Loucy (cell line): ENCODE results near the gene WARS2.

ENCODE experiments used
- H2AFZ ChIP-seq: fragments of 200-600 bp; sonication (generic); 2 replicates; pipeline ENCODE4 v1.6.0; 2016; ENCODE audit warnings: antibody characterized with exemption, mild to moderate bottlenecking, low read length, moderate library complexity
- H3F3A ChIP-seq: fragments of 200-600 bp; 2 replicates; pipeline ENCODE4 v1.6.0; 2016; ENCODE audit warnings: antibody characterized with exemption, low read depth, mild to moderate bottlenecking
- H3K27me3 ChIP-seq: fragments of 200-600 bp; sonication (generic); 2 replicates; pipeline ENCODE4 v1.6.1; 2014; ENCODE audit warnings: low read length, mild to moderate bottlenecking; ENCODE audit not compliant: insufficient read depth, poor library complexity, severe bottlenecking
- H3K36me3 ChIP-seq: fragments of 200-600 bp; sonication (generic); 2 replicates; pipeline ENCODE4 v1.6.1; 2016; ENCODE audit warnings: low read length; ENCODE audit not compliant: insufficient read depth
- H3K4me1 ChIP-seq: fragments of 200-600 bp; sonication (generic); 2 replicates; pipeline ENCODE4 v1.5.1; 2014; ENCODE audit warnings: low read length, mild to moderate bottlenecking; ENCODE audit not compliant: insufficient read depth, poor library complexity, severe bottlenecking
- H3K4me2 ChIP-seq: fragments of 200-600 bp; sonication (generic); 2 replicates; pipeline ENCODE4 v1.6.0; 2014; ENCODE audit warnings: antibody characterized with exemption, low read length, low read depth, mild to moderate bottlenecking; ENCODE audit not compliant: poor library complexity, severe bottlenecking
- H3K4me3 ChIP-seq: fragments of 200-600 bp; sonication (generic); 2 replicates; pipeline ENCODE4 v1.5.1; 2014; ENCODE audit warnings: low read length, mild to moderate bottlenecking, mixed read lengths; ENCODE audit not compliant: poor library complexity, severe bottlenecking
- H3K79me2 ChIP-seq: fragments of 200-600 bp; sonication (generic); 2 replicates; pipeline ENCODE4 v1.6.1; 2014; ENCODE audit warnings: low read length; ENCODE audit not compliant: insufficient read depth
- H3K9ac ChIP-seq: fragments of 200-600 bp; sonication (generic); 2 replicates; pipeline ENCODE4 v1.6.0; 2014; ENCODE audit warnings: mild to moderate bottlenecking, low read depth, low read length, moderate library complexity; ENCODE audit not compliant: poor library complexity, severe bottlenecking
- H3K9me2 ChIP-seq: fragments of 200-600 bp; sonication (generic); replicated peaks from 2 replicates; pipeline ENCODE4 v1.6.1; 2016; ENCODE audit warnings: low read depth, low read length, mixed read lengths
- H3K9me3 ChIP-seq: fragments of 200-600 bp; sonication (generic); 2 replicates; pipeline ENCODE4 v1.6.1; 2014; ENCODE audit warnings: mild to moderate bottlenecking, antibody characterized with exemption, low read length, low read depth; ENCODE audit not compliant: insufficient read depth
- H4K20me1 ChIP-seq: fragments of 200-600 bp; sonication (generic); 2 replicates; pipeline ENCODE4 v1.6.0; 2014; ENCODE audit warnings: antibody characterized with exemption, low read length, mild to moderate bottlenecking; ENCODE audit not compliant: insufficient read depth, poor library complexity, severe bottlenecking
- CTCF ChIP-seq: fragments of 200-600 bp; sonication (generic); conservative IDR thresholded peaks from 2 replicates; pipeline ENCODE4 v1.5.1; 2014; ENCODE audit warnings: mild to moderate bottlenecking, antibody characterized with exemption, low read length
- EZH2phosphoT487 ChIP-seq: fragments of 200-600 bp; IDR thresholded peaks from 2 replicates; pipeline ENCODE4 v1.6.1; 2018; ENCODE audit warnings: antibody characterized with exemption, mild to moderate bottlenecking, moderate library complexity, borderline replicate concordance

WARS2 gene

DNA sequence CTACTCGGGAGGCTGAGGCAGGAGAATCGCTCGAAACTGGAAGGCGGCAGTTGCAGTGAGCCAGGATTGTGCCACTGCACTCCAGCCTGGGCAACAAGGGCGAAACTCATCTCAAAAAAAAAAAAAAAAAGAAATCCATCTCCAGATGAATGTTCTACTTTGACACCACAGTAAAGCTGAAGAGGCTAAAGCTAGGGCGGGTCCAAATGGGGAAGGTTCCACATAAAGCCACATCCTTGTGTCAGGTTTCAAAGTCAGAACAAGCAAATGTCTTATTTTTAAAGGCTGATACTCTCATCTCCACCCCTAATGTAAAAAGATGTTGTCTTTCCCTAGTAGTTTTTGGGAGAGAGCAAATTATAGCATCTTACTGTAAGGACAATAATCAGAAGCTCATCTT, 4.4 kb upstream of the WARS2 start:
- no peaks in the 10 kb centered on the region for H3K9me2 ChIP-seq
- no peaks in the 10 kb centered on the region for H3K9me3 ChIP-seq
- H3K27me3 ChIP-seq, result no peaks in the 10 kb centered on the region
- H3K79me2 ChIP-seq, result peaks cover 11% of the 10 kb centered on the region; the same call in 1 of the 2 replicates
- no peaks in the 10 kb centered on the region for H3F3A ChIP-seq
- no peak overlapping the region for H3K4me2 ChIP-seq
- H3K9ac ChIP-seq, result no peak overlapping the region
- H3K4me3 ChIP-seq, result no peak overlapping the region
- H3K4me1 ChIP-seq, result peaks cover 27% of the 10 kb centered on the region
- no peaks in the 10 kb centered on the region for H3K36me3 ChIP-seq
- no peaks in the 10 kb centered on the region for H4K20me1 ChIP-seq
- TF ChIP-seq EZH2phosphoT487 (no peak), CTCF (no peak)
- no peak overlapping the region for H2AFZ ChIP-seq

DNA sequence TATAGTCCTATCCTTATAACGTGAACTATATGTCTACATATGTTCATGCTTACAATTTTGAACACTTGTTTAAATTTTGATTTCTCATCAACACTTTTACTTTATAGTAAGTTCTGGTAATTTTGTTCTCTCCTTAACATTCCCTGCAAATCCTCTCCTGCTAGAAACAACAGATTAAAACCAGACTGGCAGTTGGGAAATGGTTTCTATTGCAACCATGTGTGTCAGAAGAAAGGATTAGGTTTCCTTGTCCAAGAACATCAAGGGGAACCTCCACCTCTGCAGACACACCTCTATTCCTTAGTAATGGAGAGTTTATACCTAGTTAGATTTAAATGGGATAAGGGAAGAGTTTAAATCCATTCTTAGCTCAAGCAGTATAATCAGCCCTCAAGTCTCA, 3.3 kb upstream of the WARS2 start:
- H3K79me2 ChIP-seq, result peaks cover 19% of the 10 kb centered on the region; the same call in 1 of the 2 replicates
- H3F3A ChIP-seq, result no peaks in the 10 kb centered on the region
- TF ChIP-seq EZH2phosphoT487 (no peak), CTCF (no peak)

GRCh38 chr1:119141660-119142059, 1.2 kb upstream of the WARS2 start:
- Histone ChIP-seq H3K79me2 (peaks cover 19% of the 10 kb centered on the region), H3K9me2 (no peaks in the 10 kb centered on the region), H3K27me3 (no peaks in the 10 kb centered on the region), H3F3A (no peaks in the 10 kb centered on the region), H3K4me2 (peak overlapping the region; percentile 84), H3K9ac (peak overlapping the region; percentile 83), H2AFZ (no peak overlapping the region), H3K9me3 (no peaks in the 10 kb centered on the region), H3K4me1 (peaks cover 50% of the 10 kb centered on the region), H3K4me3 (peak overlapping the region; percentile 77), H3K36me3 (no peaks in the 10 kb centered on the region), H4K20me1 (no peaks in the 10 kb centered on the region)
- TF ChIP-seq EZH2phosphoT487 (no peak), CTCF (no peak)

More for the DNA sequence above, 3.3 kb upstream of the WARS2 start:
- Histone ChIP-seq H3K9me2 (no peaks in the 10 kb centered on the region), H3K27me3 (no peaks in the 10 kb centered on the region), H3K4me3 (no peak overlapping the region), H2AFZ (no peak overlapping the region), H3K36me3 (no peaks in the 10 kb centered on the region), H3K9me3 (no peaks in the 10 kb centered on the region), H3K4me2 (peak overlapping the region; percentile 84), H3K9ac (no peak overlapping the region), H3K4me1 (peaks cover 38% of the 10 kb centered on the region), H4K20me1 (no peaks in the 10 kb centered on the region)
